H9 (cell line): ENCODE results near the gene RSF1. TPM values are rescaled to one million over a fixed set of nuclear protein-coding genes. Genes with fewer than 3 reads are reported as not detected.

Source experiments
- DNase-seq: peaks from one replicate; pipeline ENCODE4 v3.0.0-alpha.2; 2017
- H2AFZ ChIP-seq: one replicate; pipeline ENCODE4 v1.6.1; 2013; ENCODE audit warnings: mild to moderate bottlenecking, low read length, control low read depth, moderate library complexity
- H2AK5ac ChIP-seq: 2 replicates; pipeline ENCODE4 v1.6.1; 2013; ENCODE audit warnings: low read length, control low read depth, mixed read lengths; ENCODE audit not compliant: insufficient read length
- H2BK120ac ChIP-seq: one replicate; pipeline ENCODE4 v1.6.1; 2013; ENCODE audit warnings: low read depth, mild to moderate bottlenecking, low read length, control low read depth, inconsistent platforms; ENCODE audit not compliant: poor library complexity, severe bottlenecking
- H2BK12ac ChIP-seq: 2 replicates; pipeline ENCODE4 v1.6.1; 2013; ENCODE audit warnings: low read length, control low read depth, mixed read lengths, low read depth; ENCODE audit not compliant: insufficient read length
- H2BK15ac ChIP-seq: 2 replicates; pipeline ENCODE4 v1.6.1; 2013; ENCODE audit warnings: low read depth, low read length, control low read depth
- H2BK20ac ChIP-seq: one replicate; pipeline ENCODE4 v1.6.1; 2013; ENCODE audit warnings: low read depth, mild to moderate bottlenecking, low read length, control low read depth, inconsistent platforms; ENCODE audit not compliant: poor library complexity, severe bottlenecking
- H2BK5ac ChIP-seq: 2 replicates; pipeline ENCODE4 v1.6.1; 2013; ENCODE audit warnings: low read length, control low read depth, mixed read lengths; ENCODE audit not compliant: insufficient read length
- H3K14ac ChIP-seq: 2 replicates; pipeline ENCODE4 v1.6.1; 2013; ENCODE audit warnings: low read length, control low read depth; ENCODE audit not compliant: insufficient read depth
- H3K18ac ChIP-seq: 2 replicates; pipeline ENCODE4 v1.6.1; 2013; ENCODE audit warnings: low read depth, mild to moderate bottlenecking, mixed read lengths, low read length, control low read depth; ENCODE audit not compliant: insufficient read length
- H3K23ac ChIP-seq: 2 replicates; pipeline ENCODE4 v1.6.1; 2013; ENCODE audit warnings: low read length, control low read depth, mixed read lengths, low read depth; ENCODE audit not compliant: insufficient read length
- H3K23me2 ChIP-seq: 2 replicates; pipeline ENCODE4 v1.6.1; 2013; ENCODE audit warnings: low read depth, mild to moderate bottlenecking, mixed read lengths, low read length, control low read depth; ENCODE audit not compliant: insufficient read length, poor library complexity, severe bottlenecking
- H3K27ac ChIP-seq: 2 replicates; pipeline ENCODE4 v1.5.1; 2013; ENCODE audit warnings: low read length, control low read depth, mixed read lengths, low read depth; ENCODE audit not compliant: insufficient read length
- H3K27me3 ChIP-seq: 2 replicates; pipeline ENCODE4 v1.6.1; 2013; ENCODE audit warnings: low read length, control low read depth, inconsistent platforms; ENCODE audit not compliant: insufficient read depth
- H3K4ac ChIP-seq: 2 replicates; pipeline ENCODE4 v1.6.1; 2013; ENCODE audit warnings: low read depth, mild to moderate bottlenecking, control low read depth, inconsistent platforms, low read length, moderate library complexity
- H3K4me1 ChIP-seq: 2 replicates; pipeline ENCODE4 v1.6.1; 2013; ENCODE audit warnings: low read length, control low read depth, inconsistent platforms; ENCODE audit not compliant: insufficient read depth
- H3K4me2 ChIP-seq: 2 replicates; pipeline ENCODE4 v1.6.1; 2013; ENCODE audit warnings: low read length, control low read depth, mixed read lengths; ENCODE audit not compliant: insufficient read length, insufficient read depth
- H3K56ac ChIP-seq: 2 replicates; pipeline ENCODE4 v1.6.1; 2013; ENCODE audit warnings: low read depth, mild to moderate bottlenecking, mixed read lengths, low read length, control low read depth; ENCODE audit not compliant: insufficient read length
- H3K79me1 ChIP-seq: 2 replicates; pipeline ENCODE4 v1.6.1; 2013; ENCODE audit warnings: low read depth, mild to moderate bottlenecking, moderate library complexity, low read length, control low read depth, inconsistent platforms; ENCODE audit not compliant: insufficient read depth, poor library complexity, severe bottlenecking
- H3K79me2 ChIP-seq: 2 replicates; pipeline ENCODE4 v1.6.1; 2013; ENCODE audit warnings: low read length, control low read depth, inconsistent platforms; ENCODE audit not compliant: insufficient read depth
- H3K9ac ChIP-seq: 2 replicates; pipeline ENCODE4 v1.6.1; 2013; ENCODE audit warnings: low read length, control low read depth, mixed read lengths; ENCODE audit not compliant: insufficient read length; ENCODE audit errors: extremely low read depth
- H3K9me3 ChIP-seq: one replicate; pipeline ENCODE4 v1.6.1; 2013; ENCODE audit warnings: low read depth, low read length, inconsistent platforms; ENCODE audit not compliant: control insufficient read depth
- H3T11ph ChIP-seq: one replicate; pipeline ENCODE4 v1.6.1; 2013; ENCODE audit warnings: mild to moderate bottlenecking, low read length, control low read depth, inconsistent platforms
- H4K20me1 ChIP-seq: one replicate; pipeline ENCODE4 v1.6.1; 2013; ENCODE audit not compliant: control insufficient read depth, insufficient read length, insufficient read depth
- H4K5ac ChIP-seq: 2 replicates; pipeline ENCODE4 v1.6.1; 2013; ENCODE audit warnings: low read depth, mild to moderate bottlenecking, mixed read lengths, low read length, control low read depth; ENCODE audit not compliant: insufficient read length
- H4K8ac ChIP-seq: replicated peaks from 2 replicates; pipeline ENCODE4 v1.6.1; 2013; ENCODE audit warnings: low read length, control low read depth, mixed read lengths, low read depth; ENCODE audit not compliant: insufficient read length
- H4K91ac ChIP-seq: 2 replicates; pipeline ENCODE4 v1.6.1; 2013; ENCODE audit warnings: low read depth, mild to moderate bottlenecking, moderate library complexity, mixed read lengths, low read length, control low read depth; ENCODE audit not compliant: insufficient read length
- H3K27ac Mint-ChIP-seq, 3 experiments: 2 replicates in 2 of 3; 3 replicates in 1 of 3; pipeline ENCODE4 v1.8.0; 2020 to 2021; ENCODE audit warnings: mixed read lengths in 3 of 3, mild to moderate bottlenecking in 1 of 3, moderate library complexity in 1 of 3
- H3K27me3 Mint-ChIP-seq: 2 replicates; pipeline ENCODE4 v1.8.0; 2021; ENCODE audit warnings: low read depth, mild to moderate bottlenecking, moderate library complexity, mixed read lengths
- H3K36me3 Mint-ChIP-seq, 3 experiments: 2 replicates in 2 of 3; 3 replicates in 1 of 3; pipeline ENCODE4 v1.8.0; 2020 to 2021; ENCODE audit warnings: low read depth in 3 of 3, mixed read lengths in 3 of 3; ENCODE audit not compliant: insufficient read depth in 1 of 3
- H3K4me1 Mint-ChIP-seq, 2 experiments: 2 replicates each; pipeline ENCODE4 v1.8.0; 2020; ENCODE audit warnings: mixed read lengths in 2 of 2
- H3K4me3 Mint-ChIP-seq, 2 experiments: 2 replicates in 1 of 2; 3 replicates in 1 of 2; pipeline ENCODE4 v1.8.0; 2020 to 2021; ENCODE audit warnings: mild to moderate bottlenecking in 2 of 2, mixed read lengths in 2 of 2, moderate library complexity in 1 of 2
- H3K9me3 Mint-ChIP-seq, 2 experiments: 2 replicates in 1 of 2; 3 replicates in 1 of 2; pipeline ENCODE4 v1.8.0; 2020; ENCODE audit warnings: mild to moderate bottlenecking in 2 of 2, mixed read lengths in 2 of 2, moderate library complexity in 1 of 2
- WGBS: extraction: QIAGEN DNeasy Blood & Tissue Kit; methylation state at CpG from one replicate; pipeline ENCODE4 v1.1.7; 2013; ENCODE audit warnings: missing lambda C conversion rate, low lambda C conversion rate, mixed read lengths; ENCODE audit not compliant: insufficient read length; ENCODE audit errors: extremely low coverage; 5-methylcytosine and 5-hydroxymethylcytosine counted together
- total RNA-seq: library from RNA; stranded (reverse); gene quantifications from 2 replicates; pipeline ENCODE4 v1.2.1, GENCODE V29; 2021
- TF ChIP-seq, protein P1 (sequence below): fragments of 200-600 bp; sonication (generic); conservative IDR thresholded peaks from 3 replicates; pipeline ENCODE4 v1.8.0; 2021; ENCODE audit warnings: antibody characterized with exemption, mild to moderate bottlenecking

RSF1 gene
- total RNA-seq, 1 experiment from 2014 or later: 82.6 TPM

GRCh38 chr11:77647654-77648305 lies 172.7 kb downstream of the RSF1 start:
- Histone ChIP-seq H3K9me3 (no peaks in the 10 kb centered on the region), H3K23me2 (no peaks in the 10 kb centered on the region), H3T11ph (no peak overlapping the region), H2AFZ (no peak overlapping the region), H4K20me1 (no peaks in the 10 kb centered on the region), H3K4me2 (no peak overlapping the region), H3K56ac (no peak overlapping the region), H3K4me1 (no peaks in the 10 kb centered on the region), H2BK12ac (no peak overlapping the region), H4K5ac (no peak overlapping the region), H3K79me2 (no peaks in the 10 kb centered on the region), H3K27me3 (no peaks in the 10 kb centered on the region), H3K14ac (no peak overlapping the region), H2AK5ac (no peak overlapping the region), H3K23ac (no peak overlapping the region), H3K79me1 (no peaks in the 10 kb centered on the region), H2BK120ac (no peak overlapping the region), H3K18ac (no peak overlapping the region), H4K91ac (no peak overlapping the region), H2BK15ac (no peak overlapping the region), H3K27ac (no peak overlapping the region), H3K4ac (no peak overlapping the region), H4K8ac (no peak overlapping the region), H3K9ac (no peak overlapping the region), H2BK20ac (no peak overlapping the region), H2BK5ac (no peak overlapping the region)
- Mint-ChIP-seq H3K27me3 (no peaks in the 10 kb centered on the region), H3K27ac (no peak overlapping the region), H3K36me3 (no peaks in the 10 kb centered on the region), H3K4me3 (no peak overlapping the region), H3K4me1 (peaks cover 6 to 11% of the 10 kb centered on the region in 2 experiments), H3K9me3 (no peaks in the 10 kb centered on the region)
- whole genome bisulfite sequencing: no CpG with 5 or more reads among the region's 3 CpGs
- no peak for DNase-seq
- TF ChIP-seq, protein P1, sequence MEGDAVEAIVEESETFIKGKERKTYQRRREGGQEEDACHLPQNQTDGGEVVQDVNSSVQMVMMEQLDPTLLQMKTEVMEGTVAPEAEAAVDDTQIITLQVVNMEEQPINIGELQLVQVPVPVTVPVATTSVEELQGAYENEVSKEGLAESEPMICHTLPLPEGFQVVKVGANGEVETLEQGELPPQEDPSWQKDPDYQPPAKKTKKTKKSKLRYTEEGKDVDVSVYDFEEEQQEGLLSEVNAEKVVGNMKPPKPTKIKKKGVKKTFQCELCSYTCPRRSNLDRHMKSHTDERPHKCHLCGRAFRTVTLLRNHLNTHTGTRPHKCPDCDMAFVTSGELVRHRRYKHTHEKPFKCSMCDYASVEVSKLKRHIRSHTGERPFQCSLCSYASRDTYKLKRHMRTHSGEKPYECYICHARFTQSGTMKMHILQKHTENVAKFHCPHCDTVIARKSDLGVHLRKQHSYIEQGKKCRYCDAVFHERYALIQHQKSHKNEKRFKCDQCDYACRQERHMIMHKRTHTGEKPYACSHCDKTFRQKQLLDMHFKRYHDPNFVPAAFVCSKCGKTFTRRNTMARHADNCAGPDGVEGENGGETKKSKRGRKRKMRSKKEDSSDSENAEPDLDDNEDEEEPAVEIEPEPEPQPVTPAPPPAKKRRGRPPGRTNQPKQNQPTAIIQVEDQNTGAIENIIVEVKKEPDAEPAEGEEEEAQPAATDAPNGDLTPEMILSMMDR: no peak
